Type B pancreatic cell (in vitro differentiated cells): ENCODE measurements around the gene KLF16. TPM values are rescaled to one million over a fixed set of nuclear protein-coding genes. Genes with fewer than 3 reads are reported as not detected.

Source experiments
- DNase-seq: peaks from one replicate; pipeline ENCODE4 v3.0.0; 2021; ENCODE audit warnings: mixed read lengths; ENCODE audit not compliant: unreplicated experiment; ENCODE audit errors: extremely low spot score
- H3K27ac Mint-ChIP-seq: 2 replicates; pipeline ENCODE4 v1.8.0; 2021; ENCODE audit warnings: mild to moderate bottlenecking, mixed read lengths
- H3K27me3 Mint-ChIP-seq: 2 replicates; pipeline ENCODE4 v1.8.0; 2021; ENCODE audit warnings: mixed read lengths
- H3K36me3 Mint-ChIP-seq: 2 replicates; pipeline ENCODE4 v1.8.0; 2021; ENCODE audit warnings: mixed read lengths
- H3K4me1 Mint-ChIP-seq: one replicate; pipeline ENCODE4 v1.8.0; 2021; ENCODE audit warnings: mixed read lengths; ENCODE audit not compliant: unreplicated experiment
- H3K4me3 Mint-ChIP-seq: 2 replicates; pipeline ENCODE4 v1.8.0; 2021; ENCODE audit warnings: mild to moderate bottlenecking, mixed read lengths
- H3K9me3 Mint-ChIP-seq: 2 replicates; pipeline ENCODE4 v1.8.0; 2021; ENCODE audit warnings: mixed read lengths
- CTCF ChIP-seq: fragments of 200-600 bp; sonication (generic); conservative IDR thresholded peaks from 2 replicates; pipeline ENCODE4 v1.5.0; 2021; ENCODE audit warnings: antibody characterized with exemption, mild to moderate bottlenecking
- total RNA-seq: library from RNA; stranded (reverse); gene quantifications from 2 replicates; pipeline ENCODE4 v1.2.1, GENCODE V29; 2021; ENCODE audit warnings: low replicate concordance

Gene KLF16
- total RNA-seq, 1 donor from 2014 or later = 17.9 TPM

GRCh38 chr19:1836458-1837221, 26.7 kb downstream of the KLF16 start:
- Mint-ChIP-seq H3K27me3 (no peaks in the 10 kb centered on the region), H3K27ac (no peak overlapping the region), H3K36me3 (no peaks in the 10 kb centered on the region), H3K4me3 (no peak overlapping the region), H3K4me1 (peaks cover 8% of the 10 kb centered on the region), H3K9me3 (no peaks in the 10 kb centered on the region)
- DNase-seq = no peak
- no peak for TF ChIP-seq CTCF

DNA sequence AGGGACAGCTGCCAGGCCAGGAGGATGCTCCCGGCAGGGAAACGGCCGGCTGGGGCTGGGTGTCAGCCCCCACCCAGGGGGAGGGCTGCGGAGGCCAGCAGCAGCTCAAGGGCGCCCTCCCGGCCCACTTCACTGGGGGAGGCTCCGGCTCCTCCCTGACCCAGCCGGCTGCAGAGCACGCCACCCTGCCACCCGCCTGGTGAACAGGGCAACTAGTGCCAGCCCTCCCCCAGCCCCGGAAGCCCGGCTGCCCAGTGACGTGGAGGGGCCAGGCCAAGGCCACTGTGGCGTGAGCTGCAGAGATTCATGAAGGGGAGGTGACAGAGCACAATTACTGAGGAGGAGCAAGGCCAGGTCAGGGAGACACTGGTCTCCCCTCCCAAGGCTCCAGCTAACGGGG, 29.8 kb downstream of the KLF16 start:
- no peak overlapping the region for H3K27ac Mint-ChIP-seq

GRCh38 chr19:1832046-1832663, 31.2 kb downstream of the KLF16 start:
- Mint-ChIP-seq H3K36me3 (no peaks in the 10 kb centered on the region), H3K9me3 (no peaks in the 10 kb centered on the region), H3K27me3 (no peaks in the 10 kb centered on the region), H3K4me3 (no peak overlapping the region), H3K27ac (no peak overlapping the region), H3K4me1 (no peaks in the 10 kb centered on the region)
- TF ChIP-seq CTCF = no peak
- DNase-seq = no peak

More for the DNA sequence above, 29.8 kb downstream of the KLF16 start:
- no peaks in the 10 kb centered on the region for H3K9me3 Mint-ChIP-seq
- H3K27me3 Mint-ChIP-seq = no peaks in the 10 kb centered on the region
- no peak overlapping the region for H3K4me3 Mint-ChIP-seq
- TF ChIP-seq CTCF = no peak
- DNase-seq = no peak
- no peaks in the 10 kb centered on the region for H3K4me1 Mint-ChIP-seq
- H3K36me3 Mint-ChIP-seq = no peaks in the 10 kb centered on the region

DNA sequence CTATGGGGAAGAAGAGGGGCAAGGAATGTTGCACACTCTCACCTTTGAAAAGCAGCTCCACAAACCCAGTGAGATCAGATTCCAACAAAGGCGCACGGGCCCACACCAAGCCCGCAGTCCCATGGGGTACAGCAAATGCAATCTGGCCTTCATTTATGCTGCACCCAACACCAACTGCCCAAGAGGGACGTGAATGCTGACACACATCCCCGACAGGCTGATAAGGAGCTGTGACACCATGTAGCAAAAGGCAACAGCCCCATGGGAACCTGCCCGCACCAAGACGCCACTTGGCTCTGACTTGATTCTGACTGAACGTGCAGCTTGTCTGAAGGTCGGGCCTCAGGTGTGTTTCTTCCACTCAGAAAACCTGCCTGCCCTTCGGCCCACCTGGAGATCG, 32.4 kb downstream of the KLF16 start:
- H3K9me3 Mint-ChIP-seq = no peaks in the 10 kb centered on the region
- peaks cover under 1% of the 10 kb centered on the region for H3K4me1 Mint-ChIP-seq
- no peak overlapping the region for H3K27ac Mint-ChIP-seq
- H3K27me3 Mint-ChIP-seq = no peaks in the 10 kb centered on the region
- no peak overlapping the region for H3K4me3 Mint-ChIP-seq
- TF ChIP-seq CTCF = no peak
- no peak for DNase-seq
- peaks cover under 1% of the 10 kb centered on the region for H3K36me3 Mint-ChIP-seq

GRCh38 chr19:1830568-1830967, 32.8 kb downstream of the KLF16 start:
- H3K36me3 Mint-ChIP-seq = peaks cover 3% of the 10 kb centered on the region
- H3K27ac Mint-ChIP-seq = no peak overlapping the region
- no peak for TF ChIP-seq CTCF
- H3K27me3 Mint-ChIP-seq = no peaks in the 10 kb centered on the region
- H3K4me3 Mint-ChIP-seq = no peak overlapping the region
- no peak for DNase-seq
- H3K9me3 Mint-ChIP-seq = no peaks in the 10 kb centered on the region
- H3K4me1 Mint-ChIP-seq = peaks cover 3% of the 10 kb centered on the region
